GM12878 (cell line): ENCODE data around the gene GPC5. TPM values are rescaled to one million over a fixed set of nuclear protein-coding genes. Genes with fewer than 3 reads are reported as not detected.

Source experiments
- ATAC-seq: fragments of 200-7000 bp; cut with Tn5 transposase; 3 replicates; pipeline ENCODE4 v1.9.1; 2020; ENCODE audit warnings: mild to moderate bottlenecking, moderate library complexity
- BruUV-seq: library from RNA; stranded (reverse); fragments of 400-500 nt; replicated peaks from 2 replicates; lab custom pipeline; 2021; lab: Mats Ljungman, UMichigan
- CTCF ChIA-PET: fragments of 300-600 bp; sonication (Branson Sonifier 250); formaldehyde crosslinking; extraction: SDS; loops from one replicate; lab custom pipeline; 2021; ENCODE audit warnings: inconsistent platforms; lab: Yijun Ruan, JAX
- POLR2A ChIA-PET: fragments of 350-600 bp; formaldehyde crosslinking; extraction: SDS; loops from one replicate; lab custom pipeline; 2021; ENCODE audit warnings: inconsistent platforms; lab: Charles Lee
- RAD21 ChIA-PET: fragments of 300-600 bp; sonication (Branson Sonifier 250); formaldehyde crosslinking; loops from one replicate; lab custom pipeline; 2023; ENCODE audit warnings: antibody characterized with exemption; ENCODE audit not compliant: unreplicated experiment; lab: Charles Lee
- SMC1A ChIA-PET: fragments of 300-600 bp; sonication (Branson Sonifier 250); formaldehyde crosslinking; loops from one replicate; lab custom pipeline; 2023; ENCODE audit not compliant: unreplicated experiment, uncharacterized antibody; lab: Charles Lee
- DNase-seq: peaks from one replicate; pipeline ENCODE4 v3.0.0-alpha.2; 2011; ENCODE audit warnings: low read depth, low spot score
- FAIRE-seq: peaks from 3 replicates; lab custom pipeline; 2011; peaks lifted over from hg19 to GRCh38; lab: Jason Lieb, UNC
- H2AFZ ChIP-seq: 2 replicates; pipeline ENCODE4 v1.6.0; 2011; ENCODE audit warnings: low read depth, low read length, control low read depth; ENCODE audit not compliant: control insufficient read depth
- H3K27ac ChIP-seq: 2 replicates; pipeline ENCODE4 v1.5.1; 2011; ENCODE audit warnings: control low read depth; ENCODE audit not compliant: control insufficient read depth, insufficient read depth
- H3K27me3 ChIP-seq, 2 experiments: replicated peaks in 1 of 2; 2 replicates each; pipeline versions ENCODE4 v1.6.0 to v1.6.1; 2011; ENCODE audit warnings: low read length in 1 of 2; ENCODE audit not compliant: control insufficient read depth in 2 of 2, insufficient read depth in 2 of 2
- H3K36me3 ChIP-seq, 2 experiments: 2 replicates each; pipeline ENCODE4 v1.5.1; 2011; ENCODE audit warnings: low read length in 1 of 2; ENCODE audit not compliant: control insufficient read depth in 2 of 2, insufficient read depth in 2 of 2
- H3K4me1 ChIP-seq: 2 replicates; pipeline ENCODE4 v1.6.1; 2011; ENCODE audit warnings: mild to moderate bottlenecking, low read length, moderate library complexity, mixed read lengths; ENCODE audit not compliant: control insufficient read depth, insufficient read depth
- H3K4me2 ChIP-seq: 2 replicates; pipeline ENCODE4 v1.6.0; 2011; ENCODE audit warnings: control low read depth; ENCODE audit not compliant: control insufficient read depth, insufficient read depth
- H3K4me3 ChIP-seq: fragments of 200-600 bp; sonication (generic); 2 replicates; pipeline ENCODE4 v1.5.1; 2016
- H3K79me2 ChIP-seq: 2 replicates; pipeline ENCODE4 v1.6.0; 2011; ENCODE audit warnings: low read length; ENCODE audit not compliant: control insufficient read depth, insufficient read depth
- H3K9ac ChIP-seq: 2 replicates; pipeline ENCODE4 v1.8.0; 2011; ENCODE audit warnings: low read length, control low read depth, mixed read lengths; ENCODE audit not compliant: control insufficient read depth, insufficient read depth
- H3K9me3 ChIP-seq: replicated peaks from 3 replicates; pipeline ENCODE4 v1.5.1; 2011; ENCODE audit warnings: mild to moderate bottlenecking, low read length; ENCODE audit not compliant: control insufficient read depth, insufficient read depth
- H4K20me1 ChIP-seq: 2 replicates; pipeline ENCODE4 v1.6.0; 2011; ENCODE audit not compliant: control insufficient read depth, insufficient read depth
- BACH1 ChIP-seq: fragments of 450-650 bp; IDR thresholded peaks from 2 replicates; pipeline ENCODE4 v1.6.1; 2017; ENCODE audit warnings: mild to moderate bottlenecking, borderline replicate concordance
- BCLAF1 ChIP-seq: fragments of 450-650 bp; IDR thresholded peaks from 2 replicates; pipeline ENCODE4 v1.6.1; 2017; ENCODE audit warnings: antibody characterized with exemption, mild to moderate bottlenecking, moderate library complexity
- EGR1 ChIP-seq, 2 experiments: IDR thresholded peaks; 1 replicate in 1 of 2; 2 replicates in 1 of 2; pipeline ENCODE4 v1.6.1; 2011 to 2012; ENCODE audit warnings: low read depth in 2 of 2, low read length in 2 of 2, borderline replicate concordance in 1 of 2, mild to moderate bottlenecking in 1 of 2, moderate library complexity in 1 of 2
- FOXK2 ChIP-seq: fragments of 450-650 bp; IDR thresholded peaks from 2 replicates; pipeline ENCODE4 v1.6.1; 2017; ENCODE audit warnings: mild to moderate bottlenecking, moderate library complexity
- FOXM1 ChIP-seq: IDR thresholded peaks from 2 replicates; pipeline ENCODE4 v1.6.1; 2012; ENCODE audit warnings: low read depth, mild to moderate bottlenecking, inconsistent platforms, low read length, moderate library complexity
- LARP7 ChIP-seq: fragments of 450-650 bp; IDR thresholded peaks from 2 replicates; pipeline ENCODE4 v1.6.1; 2017; ENCODE audit warnings: mild to moderate bottlenecking
- NFXL1 ChIP-seq: fragments of 450-650 bp; IDR thresholded peaks from 2 replicates; pipeline ENCODE4 v1.6.1; 2017; ENCODE audit warnings: antibody characterized with exemption, mild to moderate bottlenecking, borderline replicate concordance
- PBX3 ChIP-seq: IDR thresholded peaks from 2 replicates; pipeline ENCODE4 v1.6.1; 2011; ENCODE audit warnings: mild to moderate bottlenecking, low read depth, low read length, moderate library complexity; ENCODE audit not compliant: insufficient replicate concordance
- POLR2AphosphoS2 ChIP-seq: IDR thresholded peaks from 2 replicates; pipeline ENCODE4 v1.6.1; 2011; ENCODE audit warnings: low read depth, mild to moderate bottlenecking, low read length, improper control_type of control experiment, moderate library complexity
- SIN3A ChIP-seq: IDR thresholded peaks from 2 replicates; pipeline ENCODE4 v1.6.1; 2012; ENCODE audit warnings: low read depth, low read length, improper control_type of control experiment
- SKIL ChIP-seq: fragments of 450-650 bp; IDR thresholded peaks from 2 replicates; pipeline ENCODE4 v1.6.1; 2017; ENCODE audit warnings: mild to moderate bottlenecking, low read depth, inconsistent platforms; ENCODE audit not compliant: poor library complexity, severe bottlenecking
- SMC3 ChIP-seq: IDR thresholded peaks from 2 replicates; pipeline ENCODE4 v1.6.1; 2011; ENCODE audit warnings: low read length, improper control_type of control experiment, borderline replicate concordance
- SP1 ChIP-seq: IDR thresholded peaks from one replicate; pipeline ENCODE4 v1.6.1; 2011; ENCODE audit warnings: low read depth, low read length
- TARDBP ChIP-seq: IDR thresholded peaks from 2 replicates; pipeline ENCODE4 v1.6.1; 2016; ENCODE audit warnings: borderline replicate concordance
- TCF7 ChIP-seq: IDR thresholded peaks from 2 replicates; pipeline ENCODE4 v1.6.1; 2014; ENCODE audit warnings: antibody characterized with exemption, borderline replicate concordance
- WRNIP1 ChIP-seq: IDR thresholded peaks from 2 replicates; pipeline ENCODE4 v1.6.1; 2011; ENCODE audit warnings: low read depth, low read length, improper control_type of control experiment, borderline replicate concordance
- WGBS: methylation state at CpG from one replicate; pipeline ENCODE4 v1.1.6; 2016; ENCODE audit warnings: low lambda C conversion rate; ENCODE audit not compliant: insufficient replicate concordance, insufficient coverage; ENCODE audit errors: missing lambda C conversion rate; 5-methylcytosine and 5-hydroxymethylcytosine counted together
- in situ Hi-C: fragments of 300-500 bp; cut with MboI; formaldehyde crosslinking; loops from 9 replicates; pipeline ENCODE4 v1.14.3; 2018; ENCODE audit warnings: mixed read lengths
- intact Hi-C: fragments of 100-400 bp; cut with micrococcal nuclease; formaldehyde crosslinking; loops from one replicate; pipeline ENCODE4 v1.14.2; 2022; ENCODE audit not compliant: unreplicated experiment
- polyA plus RNA-seq, 11 experiments: library from polyadenylated mRNA; depleted of rRNA in 4 of 11; unstranded in 6 of 11; stranded (reverse) in 5 of 11; fragments of >200 nt; fragmentation: Nextera tagmentation in 4 of 11; fragmentation: Illumina TruSeq in 1 of 11; extraction: Ambion mirVana in 4 of 11; extraction: Trizol in 1 of 11; gene quantifications; 1 replicate in 1 of 11; 2 replicates in 10 of 11; pipeline versions ENCODE4 v1.2.1 to v1.2.3, GENCODE V29; 2011 to 2016; ENCODE audit warnings: inconsistent platforms in 2 of 11, missing spikeins in 2 of 11, low read depth in 1 of 11
- total RNA-seq, 4 experiments: library from RNA; depleted of rRNA in 3 of 4; stranded (reverse); fragments of >200 nt in 3 of 4; fragmentation: Illumina TruSeq in 1 of 4; extraction: Trizol in 1 of 4; gene quantifications; 2 replicates each; pipeline versions ENCODE4 v1.2.1 to v1.2.3, GENCODE V29; 2013 to 2021

Gene GPC5
- total and polyA plus RNA-seq, 10 of the 15 experiments (the other 5 are each of a cell fraction or from before 2014, with no cell fraction given), result 0.05 to 0.87 (median 0.44) TPM; not detected in 1

DNA sequence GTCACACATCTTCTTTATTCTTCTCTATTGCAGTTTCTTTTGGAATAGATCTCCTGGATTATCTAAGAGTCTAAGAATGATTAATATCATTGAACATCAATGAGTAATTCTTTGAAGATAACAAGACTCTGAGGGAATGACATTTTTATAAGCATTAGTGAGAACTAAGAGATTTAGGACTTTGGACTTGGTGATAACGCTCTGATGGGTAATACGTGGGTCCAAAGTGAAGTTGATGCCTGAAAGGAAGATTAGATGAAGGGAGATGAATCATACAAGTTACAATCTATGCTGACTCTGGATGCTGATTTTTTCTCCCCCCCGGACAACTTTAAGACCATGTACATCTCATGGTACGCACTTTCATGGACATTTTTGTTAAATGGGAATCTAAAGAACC is 364.5 kb downstream of the GPC5 start:
- POLR2A ChIA-PET, result no interaction called here
- no peak for TF ChIP-seq SP1
- no peak for TF ChIP-seq TCF7
- no peak for TF ChIP-seq PBX3
- no peak for TF ChIP-seq SMC3
- no peak for TF ChIP-seq FOXM1
- no peak for TF ChIP-seq SKIL
- no peak for TF ChIP-seq SIN3A
- no peak for TF ChIP-seq EGR1 (IDR thresholded peaks at IDR 0.05; ENCODE audit: borderline replicate concordance in 1 of 2, low read depth in 2 of 2, low read length in 2 of 2)
- TF ChIP-seq LARP7, result no peak
- no peak for TF ChIP-seq WRNIP1
- no peak for TF ChIP-seq NFXL1
- no peak for TF ChIP-seq BCLAF1
- no peak for TF ChIP-seq FOXK2
- TF ChIP-seq BACH1, result no peak
- TF ChIP-seq TARDBP, result no peak
- TF ChIP-seq POLR2AphosphoS2, result no peak
- no peak overlapping the region for H3K4me2 ChIP-seq
- H2AFZ ChIP-seq, result no peak overlapping the region
- H3K79me2 ChIP-seq, result no peaks in the 10 kb centered on the region
- H3K4me3 ChIP-seq, result no peak overlapping the region
- no peak overlapping the region for H3K9ac ChIP-seq
- intact Hi-C loops (no loop called here), in situ Hi-C loops (no loop called here)
- no peak overlapping the region for H3K27ac ChIP-seq
- H3K9me3 ChIP-seq, result no peaks in the 10 kb centered on the region
- H3K4me1 ChIP-seq, result no peaks in the 10 kb centered on the region
- no peak for ATAC-seq
- no peaks in the 10 kb centered on the region for H3K27me3 ChIP-seq
- H3K36me3 ChIP-seq, result no peaks in the 10 kb centered on the region
- FAIRE-seq, result no peak
- SMC1A ChIA-PET, result no interaction called here
- CTCF ChIA-PET, result no interaction called here
- WGBS, result 54% methylated on average over 4 of the region's 4 CpGs
- H4K20me1 ChIP-seq, result no peaks in the 10 kb centered on the region
- BruUV-seq, result no TSS peak
- DNase-seq, result no peak
- RAD21 ChIA-PET, result no interaction called here
